Measurements from ENCODE around the gene GCNT1.
"Not testable (repeated sequence)": the region's sequence is repeated elsewhere in the genome, so short reads cannot be mapped to it uniquely, and the experiment has no call there.

DNA sequence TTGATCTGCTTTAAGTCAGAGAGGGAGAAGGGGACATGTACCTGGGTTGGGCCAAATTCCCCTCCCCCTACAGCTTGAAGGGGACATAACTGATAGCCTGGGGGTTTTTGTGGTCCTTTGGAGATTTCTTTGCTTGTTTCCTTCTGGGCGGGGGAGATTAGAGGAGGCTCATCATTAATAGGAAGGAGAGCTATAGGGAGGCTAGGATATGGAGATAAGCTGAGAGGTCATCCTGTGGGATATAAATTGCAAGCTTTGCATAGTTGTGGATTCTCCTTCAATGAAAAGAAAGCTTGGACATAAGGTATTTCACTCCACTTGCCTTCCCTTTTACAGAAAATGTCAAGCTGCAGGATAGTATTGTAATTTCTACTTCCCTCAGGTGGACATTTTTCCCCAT lies 34.5 kb downstream of the GCNT1 start:
- TF ChIP-seq CTCF (IDR thresholded peaks at IDR 0.05; ENCODE audit: low read depth, low read length); EZH2phosphoT487 (IDR thresholded peaks at IDR 0.05; ENCODE audit: low read depth): not testable (repeated sequence)

All from OCI-LY3 (cell line).